A673 (cell line): ENCODE results near the gene MLC1. TPM values are rescaled to one million over a fixed set of nuclear protein-coding genes. Genes with fewer than 3 reads are reported as not detected.

Experiments used
- BruUV-seq: library from RNA; stranded (reverse); fragments of 400-500 nt; replicated peaks from 2 replicates; lab custom pipeline; 2021; lab: Mats Ljungman, UMichigan
- CTCF ChIA-PET: fragments of 300-600 bp; sonication (Branson Sonifier 250); formaldehyde crosslinking; loops from one replicate; lab custom pipeline; 2022; ENCODE audit warnings: antibody characterized with exemption; lab: Charles Lee
- POLR2A ChIA-PET: fragments of 300-600 bp; sonication (Branson Sonifier 250); formaldehyde crosslinking; loops from one replicate; lab custom pipeline; 2022; ENCODE audit warnings: antibody characterized with exemption; ENCODE audit not compliant: low non-redundant PET; lab: Charles Lee
- DNase-seq: peaks from one replicate; pipeline ENCODE4 v3.0.0-alpha.2; 2015; ENCODE audit warnings: low spot score
- H3K27ac ChIP-seq: fragments of 200-600 bp; sonication (generic); 2 replicates; pipeline ENCODE4 v1.5.1; 2016; ENCODE audit warnings: mixed run types, low read depth, mild to moderate bottlenecking, mixed read lengths, antibody characterized with exemption, low read length; ENCODE audit not compliant: poor library complexity, severe bottlenecking
- H3K27me3 ChIP-seq: fragments of 200-600 bp; sonication (generic); replicated peaks from 2 replicates; pipeline ENCODE4 v1.6.1; 2017; ENCODE audit warnings: mixed run types, low read depth, mild to moderate bottlenecking, mixed read lengths, antibody characterized with exemption, low read length; ENCODE audit not compliant: insufficient read depth, poor library complexity
- H3K36me3 ChIP-seq: fragments of 200-600 bp; sonication (generic); 2 replicates; pipeline ENCODE4 v1.6.1; 2016; ENCODE audit warnings: mixed run types, mild to moderate bottlenecking, mixed read lengths, antibody characterized with exemption, low read length; ENCODE audit not compliant: insufficient read depth, poor library complexity, severe bottlenecking
- H3K4me1 ChIP-seq: fragments of 200-600 bp; sonication (generic); 2 replicates; pipeline ENCODE4 v1.6.1; 2017; ENCODE audit warnings: mixed run types, mild to moderate bottlenecking, mixed read lengths, antibody characterized with exemption, low read length; ENCODE audit not compliant: insufficient read depth, poor library complexity, severe bottlenecking
- H3K4me3 ChIP-seq: fragments of 200-600 bp; sonication (generic); 2 replicates; pipeline ENCODE4 v1.5.1; 2016; ENCODE audit warnings: low read depth, mixed run types, mild to moderate bottlenecking, mixed read lengths, low read length; ENCODE audit not compliant: poor library complexity, severe bottlenecking
- H3K9me3 ChIP-seq: fragments of 200-600 bp; sonication (generic); 2 replicates; pipeline ENCODE4 v1.6.1; 2016; ENCODE audit warnings: mixed run types, low read depth, mild to moderate bottlenecking, mixed read lengths, antibody characterized with exemption, low read length; ENCODE audit not compliant: poor library complexity, severe bottlenecking
- CTCF ChIP-seq: fragments of 300-800, 200-600 bp; sonication (generic); conservative IDR thresholded peaks from 2 replicates; pipeline ENCODE4 v1.5.1; 2017; ENCODE audit warnings: low read depth, mild to moderate bottlenecking, antibody characterized with exemption, low read length, moderate library complexity, mixed read lengths
- EZH2 ChIP-seq: fragments of 200-600 bp; sonication (generic); IDR thresholded peaks from 2 replicates; pipeline ENCODE4 v1.6.1; 2017; ENCODE audit warnings: borderline replicate concordance, low read depth, mild to moderate bottlenecking, mixed read lengths, antibody characterized with exemption, low read length; ENCODE audit not compliant: poor library complexity, severe bottlenecking
- intact Hi-C: fragments of 100-400 bp; cut with micrococcal nuclease; formaldehyde crosslinking; loops from one replicate; pipeline ENCODE4 v1.10.0; 2022; ENCODE audit not compliant: unreplicated experiment
- total RNA-seq: library from RNA; stranded (reverse); gene quantifications from 2 replicates; pipeline ENCODE4 v1.2.3, GENCODE V29; 2021

The MLC1 gene
- total RNA-seq, 1 experiment from 2014 or later: 0.75 TPM

GRCh38 chr22:50046019-50046415, 39.2 kb downstream of the MLC1 start:
- Histone ChIP-seq H3K9me3 (no peaks in the 10 kb centered on the region), H3K36me3 (no peaks in the 10 kb centered on the region), H3K4me3 (no peak overlapping the region), H3K27ac (no peak overlapping the region), H3K4me1 (no peaks in the 10 kb centered on the region), H3K27me3 (no peaks in the 10 kb centered on the region)
- CTCF ChIA-PET: interaction anchor here (0.6 kb wide), 1 partner anchor 15 kb away, joined by 10 read pairs; no protein-coding TSS in a partner anchor
- no peak for DNase-seq
- TF ChIP-seq CTCF: no peak
- TF ChIP-seq EZH2: no peak
- POLR2A ChIA-PET: no interaction called here
- intact Hi-C loops: no loop called here
- no TSS peak for BruUV-seq

GRCh38 chr22:50045211-50046018, 39.8 kb downstream of the MLC1 start:
- CTCF ChIA-PET: interaction anchor here (0.6 kb wide), 1 partner anchor 14 kb away, joined by 10 read pairs; no protein-coding TSS in a partner anchor
- POLR2A ChIA-PET: no interaction called here
- H3K4me3 ChIP-seq: no peak overlapping the region
- H3K36me3 ChIP-seq: no peaks in the 10 kb centered on the region
- no peaks in the 10 kb centered on the region for H3K4me1 ChIP-seq
- H3K27ac ChIP-seq: no peak overlapping the region
- DNase-seq: no peak
- no peaks in the 10 kb centered on the region for H3K9me3 ChIP-seq
- BruUV-seq: no TSS peak
- TF ChIP-seq EZH2: no peak
- TF ChIP-seq CTCF: no peak
- intact Hi-C loops: no loop called here
- no peaks in the 10 kb centered on the region for H3K27me3 ChIP-seq

GRCh38 chr22:50044485-50045118, 40.6 kb downstream of the MLC1 start:
- Histone ChIP-seq H3K27ac (no peak overlapping the region), H3K4me3 (no peak overlapping the region), H3K4me1 (no peaks in the 10 kb centered on the region), H3K27me3 (no peaks in the 10 kb centered on the region), H3K36me3 (no peaks in the 10 kb centered on the region), H3K9me3 (no peaks in the 10 kb centered on the region)
- ChIA-PET CTCF (no interaction called here), POLR2A (no interaction called here)
- no peak for TF ChIP-seq EZH2
- TF ChIP-seq CTCF: no peak
- intact Hi-C loops: no loop called here
- no TSS peak for BruUV-seq
- no peak for DNase-seq
